NK-92 treated with Interleukin-12 subunit alpha and Interleukin-12 subunit beta, amount 100 ng/mL, for 24 hours (cell line): ENCODE data around the gene RHO.
"Not testable (repeated sequence)": the region's sequence is repeated elsewhere in the genome, so short reads cannot be mapped to it uniquely, and the experiment has no call there.

Source experiments
- DNase-seq: peaks from one replicate; lab custom pipeline; 2025; lab: John Stamatoyannopoulos, UW

RHO gene

GRCh38 chr3:129543999-129544398, 15.6 kb downstream of the RHO start:
- no peak for DNase-seq

GRCh38 chr3:129545951-129546350, 17.5 kb downstream of the RHO start:
- DNase-seq: not testable (repeated sequence)

GRCh38 chr3:129547241-129547640, 18.8 kb downstream of the RHO start:
- no peak for DNase-seq

GRCh38 chr3:129548104-129548965, 19.9 kb downstream of the RHO start:
- DNase-seq: no peak

GRCh38 chr3:129549006-129549800, 20.8 kb downstream of the RHO start:
- no peak for DNase-seq

- DNase-seq: no peak
Observed at GRCh38 chr3:129549805-129550204, 21.4 kb downstream of the RHO start.

GRCh38 chr3:129552287-129553050, 24.0 kb downstream of the RHO start:
- DNase-seq: no peak

GRCh38 chr3:129553171-129553570, 24.7 kb downstream of the RHO start:
- DNase-seq: no peak

- no peak for DNase-seq
Observed at GRCh38 chr3:129553719-129554118, 25.3 kb downstream of the RHO start.

GRCh38 chr3:129554356-129555152, 26.1 kb downstream of the RHO start:
- DNase-seq: no peak

GRCh38 chr3:129555153-129555550, 26.7 kb downstream of the RHO start:
- no peak for DNase-seq

- DNase-seq: no peak
Observed at GRCh38 chr3:129555616-129556357, 27.3 kb downstream of the RHO start.

GRCh38 chr3:129556358-129556695, 27.9 kb downstream of the RHO start:
- no peak for DNase-seq

- DNase-seq: no peak
Observed at GRCh38 chr3:129556890-129557547, 28.6 kb downstream of the RHO start.

- DNase-seq: no peak
Observed at GRCh38 chr3:129557548-129557894, 29.1 kb downstream of the RHO start.

- no peak for DNase-seq
Observed at GRCh38 chr3:129558081-129558771, 29.8 kb downstream of the RHO start.

GRCh38 chr3:129558772-129559564, 30.5 kb downstream of the RHO start:
- no peak for DNase-seq

- no peak for DNase-seq
Observed at GRCh38 chr3:129559565-129560079, 31.2 kb downstream of the RHO start.

GRCh38 chr3:129560269-129560787, 31.9 kb downstream of the RHO start:
- DNase-seq: no peak
